ENCODE measurements around the gene MLPH.

The MLPH gene

DNA sequence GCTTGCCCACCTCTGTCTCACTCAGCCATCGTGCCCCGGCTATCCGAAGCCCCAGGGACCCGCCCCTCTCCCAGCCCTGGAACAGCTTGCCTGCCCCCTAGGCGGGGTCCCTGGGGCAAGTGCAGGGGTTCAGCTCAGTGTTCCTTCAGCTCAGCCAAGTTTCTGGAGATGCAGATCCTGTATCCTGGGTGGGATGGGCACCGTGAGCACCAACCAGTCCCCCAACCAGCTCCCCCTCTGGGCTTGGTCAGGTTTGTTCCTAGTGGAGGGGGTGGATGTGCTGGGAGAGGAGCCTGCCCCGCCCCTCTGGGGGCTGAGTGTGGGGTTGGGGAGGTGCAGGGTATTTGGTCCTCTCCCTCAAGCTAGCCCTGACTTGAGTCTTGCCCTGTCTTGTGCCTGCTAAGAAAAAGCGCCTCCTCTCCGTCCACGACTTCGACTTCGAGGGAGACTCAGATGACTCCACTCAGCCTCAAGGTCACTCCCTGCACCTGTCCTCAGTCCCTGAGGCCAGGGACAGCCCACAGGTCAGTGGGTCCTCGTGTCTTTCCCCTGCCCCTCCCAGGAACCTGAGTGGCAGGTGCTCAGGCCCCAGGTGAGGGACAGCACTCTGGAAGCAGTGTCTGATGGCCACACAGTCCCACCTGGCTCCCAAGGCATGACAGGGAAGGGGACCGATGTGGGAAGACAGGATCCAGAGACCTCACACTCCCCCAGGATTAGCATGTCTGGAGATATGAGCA lies 32.6 kb downstream of the MLPH start:
- DNase-seq (ENCODE audit: low spot score) = no peak

DNA sequence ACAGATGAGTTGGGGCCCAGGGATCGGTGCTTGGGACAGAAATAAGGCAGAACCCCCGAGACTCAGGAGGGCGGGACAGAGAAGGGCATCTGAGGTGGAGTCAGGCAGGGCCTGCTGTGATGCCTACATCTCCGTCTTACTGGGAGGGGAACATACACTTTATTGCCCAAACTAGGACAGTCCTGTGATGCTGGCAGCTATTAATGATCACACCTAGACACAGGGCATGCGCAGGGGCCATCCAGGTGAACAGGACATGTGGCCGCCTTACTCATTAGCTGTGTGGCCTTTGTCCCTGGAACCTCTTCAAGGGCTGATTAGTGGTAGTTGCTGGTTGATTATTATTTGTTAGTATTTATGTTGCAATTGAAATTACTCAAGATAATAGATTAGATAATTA lies 33.2 kb downstream of the MLPH start:
- DNase-seq (ENCODE audit: low spot score) = no peak

DNA sequence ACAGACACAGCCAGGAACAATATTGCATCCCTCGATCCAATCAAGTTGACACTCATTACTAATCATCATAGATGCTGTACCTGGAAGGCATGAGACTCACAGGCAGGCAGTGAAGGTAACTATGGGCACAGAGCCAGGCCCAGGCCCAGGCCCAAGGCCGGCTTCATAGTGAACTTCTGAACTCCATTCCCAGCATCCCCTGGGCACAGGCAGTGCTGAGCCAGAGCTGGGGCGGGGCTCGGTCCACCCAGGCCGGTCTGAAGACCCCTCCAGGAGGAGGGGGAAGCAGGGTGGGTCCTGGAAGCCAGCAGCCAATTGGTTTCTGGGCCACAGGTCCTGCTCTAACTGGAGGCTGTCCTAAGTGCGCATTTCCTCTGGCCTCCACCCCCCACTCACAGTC lies 37.6 kb downstream of the MLPH start:
- DNase-seq (ENCODE audit: low spot score) = no peak

DNA sequence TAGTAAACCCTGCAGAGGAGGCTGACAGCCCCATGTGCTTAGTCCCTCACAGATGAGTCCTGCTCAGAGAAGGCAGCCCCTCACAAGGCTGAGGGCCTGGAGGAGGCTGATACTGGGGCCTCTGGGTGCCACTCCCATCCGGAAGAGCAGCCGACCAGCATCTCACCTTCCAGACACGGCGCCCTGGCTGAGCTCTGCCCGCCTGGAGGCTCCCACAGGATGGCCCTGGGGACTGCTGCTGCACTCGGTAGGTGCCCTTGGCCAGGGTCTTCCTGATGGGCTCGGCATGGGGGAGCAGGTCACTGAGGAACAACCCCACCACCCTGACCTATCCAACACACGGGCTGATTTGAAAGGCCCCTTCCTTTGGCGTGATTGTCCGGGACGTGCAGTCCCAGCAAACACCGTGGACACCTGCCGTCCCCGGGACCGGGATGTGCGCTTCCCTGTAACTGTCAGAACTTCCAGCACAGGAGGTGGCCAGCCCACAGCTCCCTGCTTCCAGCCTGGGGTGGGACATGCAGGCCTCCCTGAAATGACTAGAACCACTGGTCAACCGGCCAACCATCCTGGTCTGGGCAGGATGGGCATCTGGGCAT lies 38.6 kb downstream of the MLPH start:
- no peak for DNase-seq (ENCODE audit: low spot score)

DNA sequence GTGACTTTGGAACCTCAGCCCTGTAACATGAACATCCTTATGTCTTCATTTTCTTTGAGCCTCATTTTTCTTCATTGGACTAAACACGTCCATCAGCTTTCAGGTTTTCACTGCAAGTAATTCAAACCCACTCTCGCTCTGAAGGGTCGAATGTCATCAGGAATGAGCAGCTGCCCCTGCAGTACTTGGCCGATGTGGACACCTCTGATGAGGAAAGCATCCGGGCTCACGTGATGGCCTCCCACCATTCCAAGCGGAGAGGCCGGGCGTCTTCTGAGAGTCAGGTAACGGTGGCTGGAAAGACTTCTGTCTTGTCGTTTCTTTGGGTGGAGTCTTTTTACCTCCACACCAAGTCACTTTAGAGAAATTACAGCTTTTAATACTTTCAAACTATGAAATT lies 40.2 kb downstream of the MLPH start:
- no peak for DNase-seq (ENCODE audit: low spot score)

DNA sequence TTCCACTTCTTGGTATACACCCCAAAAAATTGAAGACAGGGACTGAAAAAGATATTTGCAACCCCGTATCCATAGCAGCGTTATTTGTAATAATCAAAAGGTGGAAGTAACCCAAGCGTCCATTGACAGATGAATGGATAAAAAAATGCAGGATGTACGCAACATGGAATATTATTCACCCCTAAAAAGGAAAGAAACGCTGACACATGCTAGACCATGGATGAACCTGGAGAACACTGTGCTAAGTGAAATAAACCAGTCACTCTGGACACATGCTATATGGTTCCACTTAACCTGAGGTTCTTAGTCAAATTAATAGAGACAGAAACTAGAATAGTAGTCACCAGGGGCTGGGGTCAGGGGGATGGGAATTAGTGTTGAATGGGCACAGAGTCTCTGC lies 40.7 kb downstream of the MLPH start:
- no peak for DNase-seq (ENCODE audit: low spot score)

DNA sequence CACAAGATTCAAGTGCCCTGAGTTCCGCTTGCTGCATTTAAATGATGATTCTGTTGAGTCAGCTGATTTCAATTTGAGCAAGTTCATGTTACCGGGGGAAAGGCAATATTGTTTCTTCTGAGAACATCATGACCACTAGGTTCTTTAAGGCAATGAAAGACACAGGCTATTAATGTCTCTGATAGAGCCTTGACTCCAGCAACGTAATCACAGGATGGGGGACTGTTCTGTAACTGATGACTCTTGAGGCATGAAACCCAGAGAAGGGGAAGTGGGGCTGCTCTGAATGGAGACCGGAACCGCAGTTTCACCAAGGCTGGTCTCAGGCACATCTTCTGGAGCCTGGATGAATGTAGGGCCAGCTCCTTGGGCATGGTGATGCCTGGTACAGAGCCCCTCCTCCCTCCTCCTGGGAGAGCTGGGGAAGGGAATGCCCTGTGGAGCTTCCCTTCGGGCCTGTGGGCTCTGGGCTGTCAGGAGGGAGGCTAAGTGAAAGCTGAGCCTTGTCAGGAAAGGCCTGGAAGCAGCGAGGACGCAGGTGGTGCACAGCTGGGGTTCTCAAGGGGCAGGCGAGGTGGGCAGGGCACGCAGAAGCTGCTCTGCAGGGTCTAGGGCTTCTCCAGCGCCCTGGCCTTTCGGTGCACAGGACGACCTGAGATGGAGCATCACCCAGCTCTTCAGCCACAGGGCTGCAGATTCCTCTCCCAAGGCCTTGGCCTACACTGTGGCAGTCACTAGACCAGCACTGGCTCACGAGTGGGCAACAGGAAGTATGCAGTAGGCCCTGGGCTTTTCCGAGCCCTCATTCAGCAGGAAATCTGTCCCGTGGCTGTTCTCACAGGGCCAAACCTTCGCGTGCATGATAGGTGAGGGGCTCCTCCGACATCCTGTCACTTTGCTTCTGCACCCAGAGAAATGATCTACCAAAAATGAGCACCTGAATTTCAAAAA lies 42.7 kb downstream of the MLPH start:
- peak; percentile 54 for DNase-seq (ENCODE audit: low spot score)

DNA sequence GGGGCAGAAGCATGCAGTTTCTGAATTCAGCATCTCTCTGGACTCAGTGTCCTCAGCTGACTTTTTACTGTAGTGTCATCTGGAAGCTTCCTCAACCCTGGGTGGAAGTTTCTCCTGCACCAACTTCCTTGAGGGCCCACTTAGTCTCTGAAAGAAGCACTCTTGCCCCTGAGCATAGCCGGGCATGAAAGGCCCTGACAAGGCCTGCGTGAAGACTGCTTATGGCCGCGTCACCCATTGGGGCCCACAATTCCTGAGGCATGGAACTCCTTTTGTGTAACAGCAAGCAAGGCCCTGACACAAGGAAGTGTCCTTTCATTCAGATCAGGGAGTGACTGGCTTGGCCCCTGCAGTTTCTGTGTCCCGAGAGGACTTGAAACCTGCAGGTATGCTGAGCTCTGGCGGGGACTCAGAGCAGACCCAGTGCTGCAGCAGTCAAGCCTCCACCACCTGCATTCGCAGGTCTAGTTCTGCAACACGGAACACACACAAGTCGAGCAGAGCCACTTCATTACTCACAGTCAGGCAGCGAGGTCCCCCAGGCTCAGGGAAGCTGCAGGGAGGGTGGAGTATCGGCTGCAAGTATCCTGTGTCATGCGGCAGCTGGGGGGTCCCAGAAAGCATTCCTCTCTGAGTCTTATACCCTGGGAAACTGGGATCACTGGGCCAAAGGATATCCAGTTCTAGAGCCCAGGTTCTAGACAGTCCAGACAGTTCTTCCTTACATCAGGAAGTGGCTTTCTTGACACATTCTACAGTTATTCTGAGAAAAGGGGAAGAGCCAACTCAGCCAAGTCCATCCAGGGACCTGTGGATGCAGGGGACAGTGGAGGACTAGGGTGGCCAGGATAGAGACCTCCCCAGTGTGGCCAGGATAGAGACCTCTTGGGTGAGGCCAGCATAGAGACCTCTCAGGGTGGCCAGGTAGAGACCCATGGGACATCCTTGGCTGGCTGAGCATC lies 43.7 kb downstream of the MLPH start:
- no peak for DNase-seq (ENCODE audit: low spot score)

DNA sequence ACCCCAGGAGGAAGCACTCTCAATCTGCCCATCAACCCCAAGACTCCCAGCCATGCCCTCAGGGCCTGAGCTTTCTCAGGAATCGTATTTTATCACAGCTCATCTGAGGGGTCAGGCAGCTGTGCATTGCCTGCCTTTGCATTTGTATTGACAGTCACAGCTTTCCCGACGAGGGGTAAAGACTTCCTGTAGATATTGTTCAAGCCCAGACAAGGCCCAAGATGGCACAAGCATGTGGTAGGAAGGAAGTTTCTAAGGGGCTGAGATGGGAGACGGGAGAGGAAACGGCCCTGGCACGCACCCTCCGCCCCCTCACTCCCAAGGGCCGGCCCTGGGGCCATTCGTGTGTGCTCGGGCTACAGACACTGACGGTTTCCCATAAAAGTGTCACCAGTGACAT lies 45.1 kb downstream of the MLPH start:
- DNase-seq (ENCODE audit: low spot score) = no peak

DNA sequence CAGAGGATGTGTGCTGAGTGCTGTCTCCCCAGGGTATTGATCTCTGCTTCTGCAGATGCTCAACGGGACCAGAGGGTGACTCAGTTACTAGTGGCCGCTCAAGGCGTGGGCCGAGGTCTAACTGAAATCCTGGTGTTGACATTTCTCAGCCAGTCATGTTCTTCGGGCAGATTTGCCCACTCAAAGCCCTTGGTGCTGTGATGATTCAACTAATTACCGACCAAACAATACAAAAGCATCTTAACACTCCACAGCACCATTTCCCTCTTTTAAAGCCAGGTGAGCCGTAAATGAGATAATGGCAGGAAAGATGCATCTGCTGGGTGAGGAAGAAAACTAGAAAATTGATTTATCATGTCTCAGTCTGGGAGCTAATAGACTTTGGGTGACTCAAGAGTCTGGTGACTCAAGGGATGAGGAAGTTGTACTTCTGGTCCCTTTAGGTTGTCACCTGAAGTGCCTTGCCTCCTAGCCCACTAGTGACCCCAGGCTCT lies 46.7 kb downstream of the MLPH start:
- DNase-seq (ENCODE audit: low spot score) = no peak

DNA sequence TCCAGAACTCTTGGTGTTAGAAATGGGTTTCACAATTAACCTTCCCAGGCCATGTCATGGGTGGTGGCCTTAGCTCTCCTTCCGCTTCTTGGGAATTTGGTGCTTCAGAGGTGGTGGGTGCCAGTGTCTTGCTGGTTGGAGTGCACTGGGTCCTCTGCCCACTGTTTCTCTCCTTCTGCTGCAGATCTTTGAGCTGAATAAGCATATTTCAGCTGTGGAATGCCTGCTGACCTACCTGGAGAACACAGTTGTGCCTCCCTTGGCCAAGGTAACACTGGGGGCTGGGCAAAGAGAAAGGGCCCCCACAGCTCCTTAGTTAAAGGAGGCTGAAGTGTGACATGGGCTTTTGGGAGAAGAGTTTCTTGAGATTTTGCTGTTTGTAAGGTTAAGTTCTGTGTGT lies 47.3 kb downstream of the MLPH start:
- no peak for DNase-seq (ENCODE audit: low spot score)

DNA sequence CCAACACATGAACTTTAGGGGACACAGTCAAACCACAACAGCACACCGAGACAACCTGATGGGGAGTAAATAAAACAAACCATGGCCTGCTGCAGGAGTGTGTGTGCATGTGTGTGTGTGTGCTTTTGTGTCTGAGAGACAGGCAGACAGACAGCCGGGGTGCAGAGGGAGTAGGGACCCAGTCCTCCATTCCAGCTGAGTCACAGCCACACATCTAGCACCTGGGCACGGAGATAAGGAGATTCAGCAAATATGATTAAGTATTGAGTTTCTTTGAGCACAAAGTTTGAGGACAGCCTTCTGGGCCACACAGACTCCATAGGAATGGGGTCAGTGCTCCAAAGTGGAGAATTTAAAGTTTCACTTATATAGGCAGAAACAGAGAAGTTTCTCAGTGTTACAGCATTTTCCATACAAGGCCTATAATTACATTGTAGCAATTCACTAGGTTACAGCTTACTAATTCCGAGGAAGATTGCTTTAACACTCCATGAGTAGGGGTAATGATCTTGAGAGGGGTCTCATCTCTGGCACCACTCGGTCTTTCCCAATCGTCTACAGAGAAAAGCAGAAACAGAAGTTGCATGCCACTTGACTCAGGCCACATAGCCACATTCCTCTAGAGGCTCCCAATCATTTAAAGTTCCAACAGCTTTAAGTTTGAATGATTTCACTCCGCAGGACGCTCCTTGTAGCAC lies 48.5 kb downstream of the MLPH start:
- no peak for DNase-seq (ENCODE audit: low spot score)

DNA sequence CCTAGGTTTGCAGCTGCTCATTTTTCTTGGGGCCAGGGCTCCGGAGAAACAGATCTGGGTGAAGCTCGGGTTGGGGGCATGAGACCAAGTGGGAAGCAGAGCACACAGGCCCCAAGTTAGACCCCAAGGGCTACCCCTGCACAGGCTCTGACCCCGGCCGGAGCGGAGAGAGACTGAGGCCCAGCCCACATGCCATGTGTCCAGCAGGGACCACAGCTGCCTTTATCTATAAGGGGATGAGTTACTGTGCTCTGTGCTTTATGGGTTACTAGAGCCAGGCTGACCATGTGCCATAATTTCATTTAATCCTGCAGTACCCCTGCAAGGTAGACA lies 49.0 kb downstream of the MLPH start:
- DNase-seq (ENCODE audit: low spot score) = no peak

DNA sequence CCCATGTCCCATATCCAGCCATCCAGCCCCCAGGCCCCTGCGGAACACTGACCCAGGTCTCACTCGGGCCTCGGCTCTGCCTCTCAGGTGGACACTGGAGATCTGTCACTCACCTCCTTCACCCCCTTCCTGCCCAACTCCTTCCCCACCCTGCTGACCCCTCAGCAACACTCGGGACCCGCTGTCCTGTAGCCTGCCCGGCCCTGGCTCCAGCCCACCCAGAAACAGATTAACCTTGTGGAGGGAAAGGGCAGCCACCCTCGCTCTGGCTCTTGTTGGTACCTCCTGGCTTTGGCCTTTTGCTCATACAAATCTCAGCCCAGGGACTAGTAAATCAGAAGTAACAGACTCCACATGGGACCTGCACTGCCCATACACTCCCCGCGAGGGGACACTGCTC lies 49.6 kb downstream of the MLPH start:
- no peak for DNase-seq (ENCODE audit: low spot score)

DNA sequence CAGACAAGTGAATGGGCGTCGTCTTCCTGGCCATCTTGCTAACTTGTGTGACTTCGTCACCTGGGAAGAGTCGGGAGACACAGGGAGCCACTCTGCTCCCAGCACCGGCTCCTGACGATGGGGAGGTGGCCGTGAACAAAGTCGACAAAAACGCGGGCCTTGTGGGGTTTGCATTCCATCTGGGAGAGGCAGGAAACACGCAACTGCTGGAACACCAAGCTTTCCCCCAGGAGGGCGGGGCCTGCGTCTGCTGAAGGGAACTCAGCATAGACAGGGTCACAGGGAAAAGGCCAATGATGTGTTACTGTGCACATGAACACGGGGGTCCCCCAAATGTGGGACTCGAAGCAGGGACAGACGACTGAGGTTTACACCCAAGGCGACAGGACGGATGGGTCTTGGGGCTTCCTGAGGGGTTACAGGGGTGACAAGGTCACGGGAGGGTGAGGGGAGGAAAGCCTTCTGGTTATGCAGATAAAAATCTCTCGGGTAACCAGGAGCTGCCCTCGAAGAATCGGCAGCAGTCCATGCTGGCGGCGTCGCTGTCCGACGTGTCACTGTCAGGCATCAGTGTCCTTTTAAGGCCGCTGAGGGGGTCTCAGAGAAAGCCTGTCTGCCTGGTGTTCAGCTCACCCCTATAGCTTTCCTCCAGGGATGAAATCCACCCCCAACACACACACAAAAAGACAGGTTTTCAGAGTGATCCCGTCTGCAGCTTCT lies 51.1 kb downstream of the MLPH start:
- no peak for DNase-seq (ENCODE audit: low spot score)

DNA sequence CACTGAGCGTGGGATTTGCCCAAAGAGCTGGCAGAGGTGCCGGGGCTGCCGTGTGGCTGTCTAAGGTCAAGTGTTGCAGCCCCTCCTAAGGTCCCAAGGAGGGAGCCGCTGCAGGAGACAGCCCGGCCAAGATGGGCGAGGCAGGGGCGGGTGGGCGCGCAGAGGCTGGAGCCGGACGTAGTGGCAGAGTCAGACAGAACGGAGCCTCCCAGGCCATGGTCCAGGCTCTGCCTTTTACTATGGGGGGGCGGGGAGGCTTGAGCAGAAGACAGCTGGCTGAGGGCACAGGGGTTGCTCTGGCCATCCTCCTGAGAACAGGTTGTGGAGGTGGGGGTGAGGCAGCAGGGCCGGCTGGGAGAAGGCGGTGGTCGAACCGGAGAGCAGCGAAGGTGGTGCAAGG lies 51.9 kb downstream of the MLPH start:
- DNase-seq (ENCODE audit: low spot score) = no peak

DNA sequence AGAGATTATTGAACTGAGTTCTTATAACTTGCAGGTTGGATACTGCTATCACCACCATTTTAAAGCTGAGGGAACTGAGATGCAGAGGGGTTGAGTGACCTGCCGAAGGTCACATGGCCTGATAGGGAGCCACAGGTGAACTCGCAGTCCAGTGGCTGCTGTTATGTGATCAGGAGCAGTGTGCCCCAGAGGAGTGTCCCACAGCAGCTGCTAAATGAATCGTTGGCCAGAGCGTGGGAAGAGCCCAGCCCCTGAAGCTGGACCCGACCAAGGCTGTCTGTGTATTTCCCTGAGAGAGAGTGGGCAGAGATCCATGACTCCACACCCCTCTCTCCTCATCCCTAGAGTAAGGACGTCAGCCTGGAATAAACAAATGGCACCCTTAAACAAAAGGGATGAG lies 52.6 kb downstream of the MLPH start:
- DNase-seq (ENCODE audit: low spot score) = no peak

DNA sequence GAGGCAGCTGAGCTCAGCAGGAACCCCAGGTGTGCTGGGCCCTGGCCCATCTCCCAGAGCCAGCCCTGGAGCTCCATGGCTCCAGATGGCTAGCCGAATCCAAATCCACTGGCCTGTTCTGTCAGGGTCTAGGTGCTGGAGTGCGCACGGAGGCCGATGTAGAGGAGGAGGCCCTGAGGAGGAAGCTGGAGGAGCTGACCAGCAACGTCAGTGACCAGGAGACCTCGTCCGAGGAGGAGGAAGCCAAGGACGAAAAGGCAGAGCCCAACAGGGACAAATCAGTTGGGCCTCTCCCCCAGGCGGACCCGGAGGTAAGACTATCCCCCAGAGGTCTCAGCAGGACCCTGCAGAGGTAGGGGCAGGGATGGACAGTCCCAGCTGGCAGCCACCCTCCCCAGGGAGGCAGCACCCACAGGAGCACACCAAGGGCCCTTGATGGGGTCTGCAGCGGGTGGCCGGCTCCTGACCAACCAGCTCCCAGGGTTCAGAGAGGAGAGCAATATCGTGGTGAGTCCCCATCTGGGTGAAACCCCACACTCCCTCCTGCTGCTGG lies 53.2 kb downstream of the MLPH start:
- DNase-seq (ENCODE audit: low spot score) = no peak

DNA sequence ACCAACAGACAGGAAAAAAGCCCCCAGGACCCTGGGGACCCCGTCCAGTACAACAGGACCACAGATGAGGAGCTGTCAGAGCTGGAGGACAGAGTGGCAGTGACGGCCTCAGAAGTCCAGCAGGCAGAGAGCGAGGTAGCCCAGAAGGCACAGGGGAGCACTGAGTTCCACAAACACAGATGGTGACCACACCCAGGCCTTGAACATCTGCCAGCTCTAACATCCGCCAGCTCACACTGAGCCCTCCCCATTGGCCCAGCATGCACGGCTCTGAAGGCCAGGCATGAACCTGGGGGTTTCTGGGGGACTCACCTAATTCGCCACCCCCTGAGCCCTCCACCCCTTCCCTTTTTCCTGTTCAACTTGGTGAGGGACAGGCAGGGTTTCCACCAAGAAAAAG lies 53.8 kb downstream of the MLPH start:
- no peak for DNase-seq (ENCODE audit: low spot score)

DNA sequence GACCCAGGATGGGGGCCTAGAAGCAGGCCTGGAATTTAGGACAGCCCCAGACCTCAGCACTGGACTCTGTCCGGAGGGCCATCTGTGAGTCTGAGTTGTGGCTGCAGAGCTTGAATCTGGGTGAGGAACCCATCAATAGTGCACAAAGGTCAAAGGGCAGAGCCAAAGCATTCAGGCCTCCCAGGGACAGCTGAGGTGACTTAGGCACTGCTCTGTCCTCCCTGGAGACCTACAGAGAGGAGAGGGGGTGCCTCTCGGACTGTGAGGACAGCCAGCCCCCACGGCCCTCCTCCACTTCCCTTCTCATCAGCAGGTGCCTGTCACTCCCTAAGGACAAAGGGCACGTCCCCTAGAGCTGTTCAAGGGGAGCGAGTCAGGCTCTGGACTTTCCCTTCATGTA lies 54.2 kb downstream of the MLPH start:
- no peak for DNase-seq (ENCODE audit: low spot score)

Measured in germinal center (tissue), 1 donor.